ENCODE measurements around the gene RFESD. TPM values are rescaled to one million over a fixed set of nuclear protein-coding genes. Genes with fewer than 3 reads are reported as not detected.

Gene RFESD
- total and polyA plus RNA-seq, 10 of the 15 experiments (the other 5 are each of a cell fraction or from before 2014, with no cell fraction given), result 1.9 to 14.7 (median 4.9) TPM

DNA sequence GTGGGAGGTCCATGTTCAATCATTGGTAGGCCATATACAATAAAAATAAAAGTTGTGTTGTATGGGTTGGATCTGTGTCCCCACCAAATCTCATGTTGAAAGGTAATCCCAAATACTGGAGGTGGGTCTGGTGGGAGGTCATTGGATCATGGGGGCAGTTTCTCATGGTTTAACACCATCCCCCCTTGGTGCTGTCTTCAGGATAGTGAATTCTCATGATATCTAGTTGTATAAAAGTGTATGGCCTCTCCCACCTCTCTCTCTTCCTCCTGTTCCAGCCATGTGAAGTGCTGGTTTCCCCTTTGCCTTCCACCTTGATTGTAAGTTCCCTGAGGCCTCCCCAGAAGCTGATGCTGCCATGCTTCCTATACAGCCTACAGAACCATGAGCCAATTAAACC lies 21.1 kb downstream of the RFESD start:
- ChIA-PET SMC1A (ENCODE audit: uncharacterized antibody, unreplicated experiment) (interaction anchor here (0.6 to 5.1 kb wide), 5 partner anchors 66 to 180 kb away, joined by 3 to 22 read pairs (median 3); no protein-coding TSS in a partner anchor), CTCF (interaction anchor here (0.6 to 8.5 kb wide), 7 partner anchors 9 to 346 kb away, joined by 3 to 177 read pairs (median 4); no protein-coding TSS in a partner anchor), POLR2A (no interaction called here), RAD21 (ENCODE audit: unreplicated experiment) (interaction anchor here (1.0 to 2.5 kb wide), 3 partner anchors 101 to 182 kb away, joined by 3 to 16 read pairs (median 4); no protein-coding TSS in a partner anchor)
- no peak overlapping the region for H3K4me3 ChIP-seq
- H3K4me2 ChIP-seq (ENCODE audit: control insufficient read depth, insufficient read depth), result no peak overlapping the region
- no peak overlapping the region for H2AFZ ChIP-seq (ENCODE audit: control insufficient read depth, low read depth, low read length)
- no peaks in the 10 kb centered on the region for H3K79me2 ChIP-seq (ENCODE audit: control insufficient read depth, insufficient read depth, low read length)
- no peaks in the 10 kb centered on the region for H3K36me3 ChIP-seq (ENCODE audit: control insufficient read depth in 2 of 2, insufficient read depth in 2 of 2, low read length in 1 of 2)
- no peaks in the 10 kb centered on the region for H3K9me3 ChIP-seq (replicated peaks; ENCODE audit: control insufficient read depth, insufficient read depth, low read length)
- TF ChIP-seq ZZZ3 (IDR thresholded peaks at IDR 0.05; ENCODE audit: control insufficient read depth, insufficient read length, low read depth) (no peak), WRNIP1 (IDR thresholded peaks at IDR 0.05; ENCODE audit: borderline replicate concordance, low read depth, low read length) (no peak), ZNF207 (IDR thresholded peaks at IDR 0.05; ENCODE audit: borderline replicate concordance) (no peak), RELA (IDR thresholded peaks at IDR 0.05; ENCODE audit: borderline replicate concordance, partially characterized antibody) (no peak), CUX1 (IDR thresholded peaks at IDR 0.05; ENCODE audit: insufficient replicate concordance, low read depth, low read length) (no peak), SMAD5 (IDR thresholded peaks at IDR 0.05; ENCODE audit: low read depth) (no peak), EED (IDR thresholded peaks at IDR 0.05; ENCODE audit: low read depth) (no peak)
- TF ChIP-seq, protein P1, sequence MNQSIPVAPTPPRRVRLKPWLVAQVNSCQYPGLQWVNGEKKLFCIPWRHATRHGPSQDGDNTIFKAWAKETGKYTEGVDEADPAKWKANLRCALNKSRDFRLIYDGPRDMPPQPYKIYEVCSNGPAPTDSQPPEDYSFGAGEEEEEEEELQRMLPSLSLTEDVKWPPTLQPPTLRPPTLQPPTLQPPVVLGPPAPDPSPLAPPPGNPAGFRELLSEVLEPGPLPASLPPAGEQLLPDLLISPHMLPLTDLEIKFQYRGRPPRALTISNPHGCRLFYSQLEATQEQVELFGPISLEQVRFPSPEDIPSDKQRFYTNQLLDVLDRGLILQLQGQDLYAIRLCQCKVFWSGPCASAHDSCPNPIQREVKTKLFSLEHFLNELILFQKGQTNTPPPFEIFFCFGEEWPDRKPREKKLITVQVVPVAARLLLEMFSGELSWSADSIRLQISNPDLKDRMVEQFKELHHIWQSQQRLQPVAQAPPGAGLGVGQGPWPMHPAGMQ (IDR thresholded peaks at IDR 0.05; ENCODE audit: borderline replicate concordance), result no peak
- ATAC-seq, result no peak
- in situ Hi-C loops (cut with MboI) (no loop called here), intact Hi-C loops (cut with micrococcal nuclease; ENCODE audit: unreplicated experiment) (no loop called here)
- DNase-seq (ENCODE audit: low read depth, low spot score), result no peak
- no peaks in the 10 kb centered on the region for H3K4me1 ChIP-seq (ENCODE audit: control insufficient read depth, insufficient read depth, low read length)
- no peak overlapping the region for H3K27ac ChIP-seq (ENCODE audit: control insufficient read depth, insufficient read depth)
- H3K9ac ChIP-seq (ENCODE audit: control insufficient read depth, insufficient read depth, low read length), result no peak overlapping the region
- BruUV-seq (replicated peaks), result no TSS peak
- no peak for FAIRE-seq
- no peaks in the 10 kb centered on the region for H4K20me1 ChIP-seq (ENCODE audit: control insufficient read depth, insufficient read depth)
- H3K27me3 ChIP-seq (replicated peaks in 1 of 2; ENCODE audit: control insufficient read depth in 2 of 2, insufficient read depth in 2 of 2, low read length in 1 of 2), result no peaks in the 10 kb centered on the region

All from GM12878 (cell line).